Keratinocyte (primary cell): ENCODE measurements around the gene SMC1B.

Experiments used
- EZH2 ChIP-seq: IDR thresholded peaks from one replicate; pipeline ENCODE4 v1.6.1; 2012; ENCODE audit warnings: inconsistent platforms, mild to moderate bottlenecking, low read length, moderate library complexity
- TF ChIP-seq, protein P1 (sequence below), 3 experiments: IDR thresholded peaks in 1 of 3; conservative IDR thresholded peaks in 1 of 3; optimal IDR thresholded peaks in 1 of 3; 2 replicates in 2 of 3; 3 replicates in 1 of 3; pipeline versions ENCODE3 to v1.5.1; 2011; ENCODE audit warnings: low read length in 3 of 3, mild to moderate bottlenecking in 3 of 3, moderate library complexity in 2 of 3, control low read depth in 1 of 3, inconsistent platforms in 1 of 3; ENCODE audit not compliant: insufficient read depth in 2 of 3; ENCODE audit errors: extremely low read depth in 1 of 3

DNA sequence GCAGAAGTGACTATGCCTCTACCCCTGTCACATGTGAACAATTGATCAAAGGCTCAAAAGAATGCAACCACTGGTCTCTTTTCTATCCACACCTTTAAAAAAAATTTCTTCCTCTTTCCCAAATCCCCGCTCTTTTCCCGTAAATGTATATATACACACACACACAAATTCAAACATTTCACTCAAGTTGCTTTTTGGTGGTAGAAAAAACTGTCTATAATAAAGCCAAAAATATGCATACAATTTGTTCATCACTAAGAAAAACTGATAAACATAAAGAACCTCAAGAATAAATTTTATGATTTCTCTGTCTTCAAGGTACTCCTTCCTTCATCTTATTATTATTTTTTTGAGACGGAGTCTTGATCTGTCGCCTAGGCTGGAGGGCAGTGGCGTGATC lies 5.6 kb downstream of the SMC1B start:
- TF ChIP-seq, protein P1, sequence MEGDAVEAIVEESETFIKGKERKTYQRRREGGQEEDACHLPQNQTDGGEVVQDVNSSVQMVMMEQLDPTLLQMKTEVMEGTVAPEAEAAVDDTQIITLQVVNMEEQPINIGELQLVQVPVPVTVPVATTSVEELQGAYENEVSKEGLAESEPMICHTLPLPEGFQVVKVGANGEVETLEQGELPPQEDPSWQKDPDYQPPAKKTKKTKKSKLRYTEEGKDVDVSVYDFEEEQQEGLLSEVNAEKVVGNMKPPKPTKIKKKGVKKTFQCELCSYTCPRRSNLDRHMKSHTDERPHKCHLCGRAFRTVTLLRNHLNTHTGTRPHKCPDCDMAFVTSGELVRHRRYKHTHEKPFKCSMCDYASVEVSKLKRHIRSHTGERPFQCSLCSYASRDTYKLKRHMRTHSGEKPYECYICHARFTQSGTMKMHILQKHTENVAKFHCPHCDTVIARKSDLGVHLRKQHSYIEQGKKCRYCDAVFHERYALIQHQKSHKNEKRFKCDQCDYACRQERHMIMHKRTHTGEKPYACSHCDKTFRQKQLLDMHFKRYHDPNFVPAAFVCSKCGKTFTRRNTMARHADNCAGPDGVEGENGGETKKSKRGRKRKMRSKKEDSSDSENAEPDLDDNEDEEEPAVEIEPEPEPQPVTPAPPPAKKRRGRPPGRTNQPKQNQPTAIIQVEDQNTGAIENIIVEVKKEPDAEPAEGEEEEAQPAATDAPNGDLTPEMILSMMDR (optimal IDR thresholded peaks at IDR 0.05 in 1 of 3, IDR thresholded peaks at IDR 0.05 in 1 of 3, conservative IDR thresholded peaks at IDR 0.05 in 1 of 3; ENCODE audit: extremely low read depth in 1 of 3, insufficient read depth in 2 of 3, low read length in 3 of 3), result no peak
- TF ChIP-seq EZH2, result no peak
